Aorta (tissue), 5 donors: ENCODE data around the gene HMGCR. TPM values are rescaled to one million over a fixed set of nuclear protein-coding genes. Genes with fewer than 3 reads are reported as not detected.

Experiments used
- ATAC-seq: fragments of 200-7000 bp; cut with Tn5 transposase; one replicate; pipeline ENCODE4 v1.9.1; 2022; ENCODE audit warnings: moderate library complexity; ENCODE audit not compliant: low FRiP score
- DNase-seq, 2 donors: peaks; one replicate each; pipeline ENCODE4 v3.0.0-alpha.2; 2020
- H3K27ac ChIP-seq, 2 donors: one replicate each; pipeline ENCODE4 v1.5.1; 2013; ENCODE audit warnings: low read length in 2 of 2, mild to moderate bottlenecking in 2 of 2, moderate library complexity in 2 of 2, control low read depth in 1 of 2, inconsistent platforms in 1 of 2, low read depth in 1 of 2
- H3K27me3 ChIP-seq, 2 donors: one replicate each; pipeline ENCODE4 v1.6.1; 2013; ENCODE audit warnings: control low read depth in 1 of 2, low read length in 1 of 2, mild to moderate bottlenecking in 1 of 2, moderate library complexity in 1 of 2; ENCODE audit not compliant: insufficient read depth in 2 of 2, control insufficient read depth in 1 of 2
- H3K36me3 ChIP-seq, 2 donors: one replicate each; pipeline ENCODE4 v1.6.1; 2013; ENCODE audit warnings: control low read depth in 1 of 2, low read length in 1 of 2, mild to moderate bottlenecking in 1 of 2; ENCODE audit not compliant: insufficient read depth in 2 of 2, control insufficient read depth in 1 of 2
- H3K4me1 ChIP-seq, 2 donors: one replicate each; pipeline ENCODE4 v1.6.1; 2013; ENCODE audit warnings: low read length in 2 of 2, control low read depth in 1 of 2, mild to moderate bottlenecking in 1 of 2, moderate library complexity in 1 of 2; ENCODE audit not compliant: insufficient read depth in 2 of 2, control insufficient read depth in 1 of 2
- H3K4me3 ChIP-seq, 2 donors: one replicate each; pipeline ENCODE4 v1.5.1; 2013; ENCODE audit warnings: low read length in 2 of 2, control low read depth in 1 of 2, mild to moderate bottlenecking in 1 of 2
- H3K9me3 ChIP-seq: one replicate; pipeline ENCODE4 v1.6.1; 2013; ENCODE audit warnings: mild to moderate bottlenecking, low read length; ENCODE audit not compliant: control insufficient read depth
- WGBS, 2 donors: extraction: QIAGEN DNeasy Blood & Tissue Kit; methylation state at CpG; one replicate each; pipeline ENCODE4 v1.1.7; 2013; 5-methylcytosine and 5-hydroxymethylcytosine counted together
- intact Hi-C, 2 donors: fragments of 100-400 bp; cut with DNase I; formaldehyde crosslinking; loops; one replicate each; pipeline versions ENCODE4 v1.14.2 to v1.15.0; 2022
- polyA plus RNA-seq, 2 donors: library from polyadenylated mRNA; stranded (reverse); fragments of 200-250 nt; gene quantifications; one replicate each; pipeline ENCODE4 v1.2.3, GENCODE V29; 2013
- total RNA-seq, 2 donors: library from RNA; stranded (reverse); fragmentation: NEBNext Ultra II Directional; extraction: Animal tissue kit (Norgen Biotek cat#: 25700); gene quantifications; one replicate each; pipeline ENCODE4 v1.2.1, GENCODE V29; 2021
- donor health status: healthy with polysubstance abuse.
- donor health status: Bipolar disorder and iron deficiency.
- donor health status: DM: no; HTN: no; CAD: no.
- donor health status: DM: no; HTN: no; CAD: no.
- donor health status: DM: yes; HTN: yes; CAD: no.

The HMGCR gene
- total and polyA plus RNA-seq, 4 donors = 4.5 to 36.1 (median 13.2) TPM

DNA sequence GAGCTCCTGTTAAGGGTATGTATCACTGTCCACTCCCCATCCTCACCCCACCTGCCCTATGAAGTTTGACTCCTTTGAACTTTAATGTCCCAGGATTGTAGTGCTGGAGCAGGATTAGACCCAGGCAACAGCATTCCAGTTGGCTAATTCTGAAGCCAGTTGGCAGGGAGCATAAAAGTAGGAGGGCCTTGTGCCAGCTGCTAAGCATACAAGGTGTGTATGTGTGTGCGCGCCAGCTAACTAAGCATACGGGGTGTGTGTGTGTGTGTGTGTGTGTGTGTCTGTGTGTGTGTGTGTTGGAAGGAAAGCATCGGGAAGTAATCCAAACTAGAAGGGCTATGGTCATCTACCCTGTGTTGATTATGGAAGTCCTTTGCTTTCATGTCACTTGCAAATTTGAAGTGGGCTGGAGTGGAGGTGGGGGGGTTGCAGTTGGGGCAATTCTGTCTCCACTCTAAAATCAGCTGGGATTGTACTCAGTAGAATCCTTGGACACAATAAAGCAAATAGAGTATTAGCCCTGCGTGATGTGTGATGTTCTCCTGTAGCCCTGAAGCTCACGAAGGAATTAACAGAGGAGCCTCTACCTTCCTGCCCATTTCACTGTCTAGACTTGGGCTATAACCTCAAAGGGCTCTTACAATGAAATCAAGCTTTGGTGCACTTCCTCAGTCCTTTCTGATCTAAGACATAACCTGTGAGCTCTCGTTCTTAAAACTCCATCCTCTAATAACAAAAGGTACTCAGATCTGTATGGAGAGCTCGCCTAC lies 26.9 kb downstream of the HMGCR start:
- DNase-seq (no peak), ATAC-seq (peak; percentile 25)
- intact Hi-C loops = no loop called here
- Histone ChIP-seq H3K9me3 (no peaks in the 10 kb centered on the region), H3K4me1 (no peaks in the 10 kb centered on the region), H3K27me3 (no peaks in the 10 kb centered on the region), H3K4me3 (no peak overlapping the region), H3K27ac (no peak overlapping the region), H3K36me3 (peaks cover 2 to 4% of the 10 kb centered on the region in 2 donors)
- WGBS, 2 donors = 41 to 45% methylated on average over 8 of the region's 8 CpGs

DNA sequence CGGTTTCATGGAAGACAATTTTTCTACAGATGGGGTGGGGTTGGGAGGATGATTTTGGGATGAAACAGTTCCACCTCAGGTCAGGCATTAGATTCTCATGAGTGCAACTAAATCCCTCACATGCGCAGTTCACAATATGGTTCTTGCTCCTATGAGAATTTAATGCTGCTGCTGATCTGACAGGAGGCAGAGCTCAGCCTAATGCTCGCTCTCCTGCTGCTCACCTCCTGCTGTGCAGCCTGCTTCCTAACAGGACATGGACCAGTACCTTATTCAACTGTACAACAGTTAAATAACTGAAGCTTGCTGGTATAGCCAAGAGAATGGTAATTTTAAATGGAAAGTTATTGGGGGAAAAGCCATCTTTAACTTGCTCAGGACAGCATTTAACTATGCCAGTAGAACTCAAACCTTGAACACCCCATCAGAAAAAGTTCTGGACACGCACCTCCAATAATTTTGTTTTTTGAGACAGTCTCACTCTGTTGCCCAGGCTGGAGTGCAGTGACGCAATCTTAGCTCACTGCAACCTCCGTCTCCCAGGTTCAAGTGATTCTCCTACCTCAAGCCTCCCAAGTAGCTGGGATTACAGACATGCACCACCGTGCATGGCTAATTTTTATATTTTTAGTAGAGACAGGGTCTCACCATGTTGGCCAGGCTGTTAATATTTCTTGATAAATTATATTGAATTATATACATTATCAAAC lies 27.7 kb downstream of the HMGCR start:
- ATAC-seq (no peak), DNase-seq (no peak)
- H3K4me1 ChIP-seq = no peaks in the 10 kb centered on the region
- no peaks in the 10 kb centered on the region for H3K9me3 ChIP-seq
- no peaks in the 10 kb centered on the region for H3K27me3 ChIP-seq
- intact Hi-C loops = no loop called here
- no peak overlapping the region for H3K4me3 ChIP-seq
- 85 to 87% methylated on average over 7 of the region's 7 CpGs for WGBS, 2 donors
- peaks cover 2 to 4% of the 10 kb centered on the region in 2 donors for H3K36me3 ChIP-seq
- H3K27ac ChIP-seq = no peak overlapping the region

DNA sequence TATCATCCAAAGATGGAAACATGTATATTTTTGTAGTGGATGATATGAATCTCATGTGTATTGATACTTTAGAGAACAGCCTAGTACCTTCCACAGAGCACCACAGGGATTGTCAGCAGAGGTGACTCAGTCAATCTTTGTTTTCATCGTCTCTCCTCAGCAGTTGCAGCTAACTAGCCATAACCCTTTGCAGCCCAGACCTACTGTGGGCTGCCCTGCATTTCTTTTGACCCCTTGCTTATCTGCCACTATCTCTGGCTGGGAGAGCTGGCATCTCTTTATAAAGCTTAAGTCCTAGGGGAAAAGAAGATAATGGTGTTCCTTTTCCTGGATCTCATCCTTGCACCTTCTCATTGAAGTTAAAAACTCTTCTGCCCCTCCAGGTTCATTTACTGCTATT lies 28.7 kb downstream of the HMGCR start:
- ATAC-seq = no peak
- intact Hi-C loops = no loop called here
- no peaks in the 10 kb centered on the region for H3K9me3 ChIP-seq
- H3K27me3 ChIP-seq = no peaks in the 10 kb centered on the region
- DNase-seq = no peak
- no peak overlapping the region for H3K4me3 ChIP-seq
- no peaks in the 10 kb centered on the region for H3K4me1 ChIP-seq
- H3K27ac ChIP-seq = no peak overlapping the region
- 25 to 47% methylated on average over 1 of the region's 1 CpG for WGBS, 2 donors
- H3K36me3 ChIP-seq = peaks cover 0 to 2% of the 10 kb centered on the region in 2 donors

DNA sequence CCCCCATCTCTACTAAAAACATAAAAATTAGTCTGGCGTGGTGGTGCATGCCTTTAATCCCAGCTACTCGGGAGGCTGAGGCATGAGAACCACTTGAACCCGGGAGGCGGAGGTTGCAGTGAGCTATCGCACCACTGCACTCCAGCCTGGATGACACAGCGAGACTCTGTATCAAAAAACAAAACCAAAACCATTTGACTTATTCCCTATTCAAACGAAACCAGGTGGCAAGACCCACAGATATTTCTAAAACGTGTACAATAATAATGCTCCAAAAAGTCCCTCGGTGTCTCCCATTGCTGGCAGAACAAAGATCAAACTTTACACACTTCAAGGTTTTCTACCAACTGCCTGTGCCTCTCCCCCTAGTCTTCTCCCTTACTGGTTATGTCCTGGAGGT lies 29.8 kb downstream of the HMGCR start:
- no peak for DNase-seq
- Histone ChIP-seq H3K36me3 (peaks cover 0 to 2% of the 10 kb centered on the region in 2 donors), H3K27ac (no peak overlapping the region), H3K27me3 (no peaks in the 10 kb centered on the region), H3K4me3 (no peak overlapping the region), H3K4me1 (no peaks in the 10 kb centered on the region), H3K9me3 (no peaks in the 10 kb centered on the region)
- WGBS, 2 donors = 90% methylated on average over 9 of the region's 9 CpGs
- intact Hi-C loops = no loop called here
- no peak for ATAC-seq

DNA sequence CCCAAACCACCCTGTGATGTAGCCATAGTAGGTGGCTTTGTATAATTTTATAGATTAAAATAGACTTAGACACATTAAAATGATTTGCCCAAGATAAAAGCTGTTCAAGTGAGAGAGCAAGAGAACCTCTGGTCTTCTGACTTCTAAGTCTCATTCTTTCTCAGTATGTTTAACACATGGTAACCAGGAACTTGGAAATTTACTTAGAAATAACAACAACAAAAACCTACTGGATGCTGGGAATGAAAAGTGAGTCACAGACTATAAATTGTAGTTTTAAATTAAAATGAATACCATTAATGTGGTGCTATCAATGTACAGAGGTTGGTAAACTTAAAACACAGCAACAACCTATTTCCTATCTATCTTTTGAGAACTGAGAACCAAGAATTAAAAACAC lies 30.4 kb downstream of the HMGCR start:
- H3K36me3 ChIP-seq = peaks cover 0 to 2% of the 10 kb centered on the region in 2 donors
- no peak overlapping the region for H3K4me3 ChIP-seq
- no peaks in the 10 kb centered on the region for H3K9me3 ChIP-seq
- no peak overlapping the region for H3K27ac ChIP-seq
- no peaks in the 10 kb centered on the region for H3K4me1 ChIP-seq
- intact Hi-C loops = no loop called here
- ATAC-seq (no peak), DNase-seq (no peak)
- H3K27me3 ChIP-seq = no peaks in the 10 kb centered on the region

DNA sequence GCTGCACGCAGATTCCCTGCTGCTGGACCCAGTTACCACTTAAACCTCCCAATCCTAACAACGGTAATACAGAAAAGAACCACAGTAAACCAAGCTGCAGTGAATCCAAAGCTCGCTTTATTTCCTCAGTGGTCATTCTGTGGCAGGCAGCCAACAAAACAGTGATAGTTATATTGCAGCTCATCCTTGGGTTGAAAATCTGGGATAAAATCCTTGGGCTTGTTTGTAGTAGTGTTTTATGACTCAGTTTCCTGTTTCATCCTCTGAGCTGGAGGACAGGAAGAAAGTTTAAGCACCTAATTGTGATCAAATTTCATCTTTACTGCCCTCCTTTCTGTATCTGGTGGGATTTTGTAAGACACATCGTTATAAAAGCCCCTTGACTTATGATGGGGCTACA lies 31.4 kb downstream of the HMGCR start:
- Histone ChIP-seq H3K36me3 (no peaks in the 10 kb centered on the region), H3K9me3 (no peaks in the 10 kb centered on the region), H3K27me3 (no peaks in the 10 kb centered on the region), H3K4me3 (no peak overlapping the region), H3K27ac (no peak overlapping the region), H3K4me1 (no peaks in the 10 kb centered on the region)
- ATAC-seq (no peak), DNase-seq (no peak)
- 91 to 94% methylated on average over 4 of the region's 4 CpGs for WGBS, 2 donors
- intact Hi-C loops = no loop called here

DNA sequence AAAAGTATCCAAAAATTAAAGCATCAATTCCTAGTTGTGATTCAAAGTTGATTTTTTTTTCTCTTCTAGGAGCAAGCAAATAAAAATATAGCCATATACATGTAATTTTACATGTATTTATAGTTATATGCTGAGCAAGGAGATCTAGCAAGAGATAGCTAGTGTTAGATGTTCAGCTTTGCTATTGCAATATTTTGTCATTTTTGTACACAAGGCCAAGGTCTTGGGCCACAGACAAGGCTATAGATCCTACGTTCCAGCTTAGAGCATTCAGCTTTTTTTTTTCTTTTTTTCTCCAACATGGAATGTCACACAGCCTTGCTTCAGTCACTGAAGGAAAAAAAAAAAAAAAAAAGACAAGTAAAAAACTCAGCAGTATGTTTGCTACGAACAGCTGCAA lies 36.8 kb downstream of the HMGCR start:
- Histone ChIP-seq H3K9me3 (no peaks in the 10 kb centered on the region), H3K27ac (no peak overlapping the region), H3K27me3 (no peaks in the 10 kb centered on the region), H3K36me3 (no peaks in the 10 kb centered on the region), H3K4me3 (no peak overlapping the region), H3K4me1 (no peaks in the 10 kb centered on the region)
- intact Hi-C loops = no loop called here
- WGBS, 2 donors = 57 to 64% methylated on average over 2 of the region's 2 CpGs
- DNase-seq = no peak
- ATAC-seq = no peak

DNA sequence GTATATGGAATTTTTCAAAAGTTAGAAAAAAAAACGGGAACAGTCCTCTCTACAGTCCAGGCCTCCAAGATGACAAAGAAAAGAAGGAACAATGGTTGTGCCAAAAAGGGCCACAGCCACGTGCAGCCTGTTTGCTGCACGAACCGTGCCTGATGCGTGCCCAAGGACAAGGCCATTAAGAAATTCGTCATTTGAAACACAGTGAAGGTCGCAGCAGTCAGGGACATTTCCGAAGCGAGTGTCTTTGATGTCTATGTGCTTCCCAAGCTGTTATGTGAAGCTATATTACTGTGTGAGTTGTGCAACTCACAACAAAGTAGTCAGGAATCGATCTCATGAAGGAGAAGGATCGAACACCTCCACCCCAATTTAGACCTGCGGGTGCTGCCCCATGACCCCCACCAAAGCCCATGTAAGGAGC lies 37.4 kb downstream of the HMGCR start:
- 84 to 86% methylated on average over 12 of the region's 12 CpGs for WGBS, 2 donors
- Histone ChIP-seq H3K4me1 (no peaks in the 10 kb centered on the region), H3K4me3 (no peak overlapping the region), H3K27ac (no peak overlapping the region), H3K27me3 (no peaks in the 10 kb centered on the region), H3K36me3 (no peaks in the 10 kb centered on the region), H3K9me3 (no peaks in the 10 kb centered on the region)
- intact Hi-C loops = no loop called here
- ATAC-seq = no peak
- no peak for DNase-seq

DNA sequence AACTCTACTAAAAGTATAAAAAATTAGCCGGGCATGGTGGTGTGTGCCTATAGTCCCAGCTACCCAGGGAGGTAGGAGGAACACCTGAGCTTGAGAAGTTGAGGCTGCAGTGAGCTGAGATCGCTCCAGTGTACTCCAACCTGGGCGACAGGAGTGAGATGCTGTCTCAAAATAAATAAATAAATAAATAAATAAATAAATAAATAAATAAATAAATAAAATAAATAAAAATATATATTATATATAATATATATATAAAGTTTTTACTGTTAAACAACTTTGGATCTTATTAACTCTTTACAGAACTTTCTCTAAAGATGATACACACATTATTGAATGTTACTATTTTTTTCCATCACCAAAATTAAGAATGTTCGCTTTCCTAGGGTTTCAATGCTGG lies 38.4 kb downstream of the HMGCR start:
- H3K9me3 ChIP-seq = no peaks in the 10 kb centered on the region
- 94 to 96% methylated on average over 4 of the region's 4 CpGs for WGBS, 2 donors
- no peaks in the 10 kb centered on the region for H3K27me3 ChIP-seq
- H3K27ac ChIP-seq = no peak overlapping the region
- no peak overlapping the region for H3K4me3 ChIP-seq
- H3K36me3 ChIP-seq = no peaks in the 10 kb centered on the region
- intact Hi-C loops = no loop called here
- ATAC-seq (no peak), DNase-seq (no peak)
- no peaks in the 10 kb centered on the region for H3K4me1 ChIP-seq
